ENCODE data around the gene WDR1.

Gene WDR1

GRCh38 chr4:10063544-10064300 is 52.9 kb downstream of the WDR1 start:
- H4K8ac ChIP-seq (ENCODE audit: low read depth, low read length) = no peak overlapping the region
- H3K36me3 ChIP-seq (ENCODE audit: control insufficient read depth in 1 of 2, insufficient read depth in 2 of 2, low read length in 2 of 2) = peaks cover 3 to 11% of the 10 kb centered on the region in 2 experiments
- no peaks in the 10 kb centered on the region for H3K79me1 ChIP-seq (ENCODE audit: low read length)
- no peaks in the 10 kb centered on the region for H3K4me1 ChIP-seq (ENCODE audit: control insufficient read depth in 1 of 2, insufficient read depth in 2 of 2, low read length in 2 of 2)
- H3K27ac ChIP-seq (ENCODE audit: low read depth, low read length) = no peak overlapping the region
- no peak overlapping the region for H3K9ac ChIP-seq (ENCODE audit: low read length)
- H3K9me3 ChIP-seq (ENCODE audit: insufficient read depth, low read depth, low read length) = no peaks in the 10 kb centered on the region
- peak; percentile 54 to 69 for DNase-seq
- no peak overlapping the region for H4K12ac ChIP-seq (ENCODE audit: low read depth, low read length)
- H3K27me3 ChIP-seq (ENCODE audit: insufficient read depth, low read length) = no peaks in the 10 kb centered on the region
- no peak overlapping the region for H3K23ac ChIP-seq (ENCODE audit: low read length)
- H3K14ac ChIP-seq (ENCODE audit: low read length) = no peak overlapping the region
- H3K18ac ChIP-seq (ENCODE audit: low read length) = no peak overlapping the region
- no peak overlapping the region for H3K4me3 ChIP-seq (ENCODE audit: low read depth, low read length)
- H3K4me2 ChIP-seq (ENCODE audit: low read length) = no peak overlapping the region
- no peak overlapping the region for H2AFZ ChIP-seq (ENCODE audit: insufficient read depth, low read length, poor library complexity)
- H2AK5ac ChIP-seq (ENCODE audit: low read length) = no peak overlapping the region
- H3K79me2 ChIP-seq (ENCODE audit: control insufficient read depth, insufficient read depth, low read length, poor library complexity) = no peaks in the 10 kb centered on the region
- H2BK5ac ChIP-seq (ENCODE audit: low read depth, low read length, poor library complexity) = no peak overlapping the region
- H3K4ac ChIP-seq (ENCODE audit: low read depth, low read length) = no peak overlapping the region
- H2BK12ac ChIP-seq (ENCODE audit: low read length) = no peak overlapping the region
- WGBS (ENCODE audit: extremely low coverage, insufficient coverage, insufficient read length) = no CpG with 5 or more reads among the region's 9 CpGs
- no peak overlapping the region for H2BK120ac ChIP-seq (ENCODE audit: insufficient read depth, low read length, poor library complexity)
- no peak overlapping the region for H4K91ac ChIP-seq (ENCODE audit: low read depth, low read length)

- H3K4me3 ChIP-seq (ENCODE audit: low read depth, low read length) = no peak overlapping the region
These were observed 54.8 kb downstream of the WDR1 start for GRCh38 chr4:10061650-10062415.

DNA sequence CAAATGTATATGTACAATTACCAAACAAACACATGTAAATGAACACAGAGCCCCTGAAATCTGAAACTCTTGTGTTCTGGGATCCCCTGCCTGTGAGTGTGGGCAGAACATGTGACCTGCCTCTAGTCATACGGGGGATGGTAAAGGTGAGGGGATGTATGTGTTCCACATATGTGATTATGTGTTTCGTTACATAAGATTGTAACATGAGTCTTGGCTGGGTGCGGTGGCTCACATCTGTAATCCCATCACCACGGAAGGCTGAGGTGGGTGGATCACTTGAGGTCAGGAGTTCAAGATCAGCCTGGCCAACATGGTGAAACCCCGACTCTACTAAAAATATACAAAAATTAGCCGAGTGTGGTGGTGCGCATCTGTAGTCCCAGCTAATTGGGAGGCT is 58.2 kb downstream of the WDR1 start:
- Histone ChIP-seq H3K14ac (ENCODE audit: low read length) (no peak overlapping the region), H3K79me1 (ENCODE audit: low read length) (no peaks in the 10 kb centered on the region), H3K27me3 (ENCODE audit: insufficient read depth, low read length) (no peaks in the 10 kb centered on the region), H3K36me3 (ENCODE audit: control insufficient read depth in 1 of 2, insufficient read depth in 2 of 2, low read length in 2 of 2) (no peaks in the 10 kb centered on the region), H3K79me2 (ENCODE audit: control insufficient read depth, insufficient read depth, low read length, poor library complexity) (no peaks in the 10 kb centered on the region), H3K4me3 (ENCODE audit: low read depth, low read length) (no peak overlapping the region), H3K4me2 (ENCODE audit: low read length) (no peak overlapping the region), H2BK12ac (ENCODE audit: low read length) (no peak overlapping the region), H2AFZ (ENCODE audit: insufficient read depth, low read length, poor library complexity) (no peak overlapping the region), H2AK5ac (ENCODE audit: low read length) (no peak overlapping the region), H3K23ac (ENCODE audit: low read length) (no peak overlapping the region), H3K27ac (ENCODE audit: low read depth, low read length) (no peak overlapping the region), H4K12ac (ENCODE audit: low read depth, low read length) (no peak overlapping the region), H4K8ac (ENCODE audit: low read depth, low read length) (no peak overlapping the region), H4K91ac (ENCODE audit: low read depth, low read length) (no peak overlapping the region), H3K9me3 (ENCODE audit: insufficient read depth, low read depth, low read length) (peaks cover 2% of the 10 kb centered on the region), H3K4me1 (ENCODE audit: control insufficient read depth in 1 of 2, insufficient read depth in 2 of 2, low read length in 2 of 2) (peaks cover 10 to 17% of the 10 kb centered on the region in 2 experiments), H3K18ac (ENCODE audit: low read length) (no peak overlapping the region), H2BK120ac (ENCODE audit: insufficient read depth, low read length, poor library complexity) (no peak overlapping the region), H2BK5ac (ENCODE audit: low read depth, low read length, poor library complexity) (no peak overlapping the region), H3K9ac (ENCODE audit: low read length) (no peak overlapping the region), H3K4ac (ENCODE audit: low read depth, low read length) (no peak overlapping the region)
- DNase-seq = no peak
- WGBS (ENCODE audit: extremely low coverage, insufficient coverage, insufficient read length) = no CpG with 5 or more reads among the region's 7 CpGs

More at GRCh38 chr4:10061650-10062415, 54.8 kb downstream of the WDR1 start:
- Histone ChIP-seq H3K14ac (ENCODE audit: low read length) (no peak overlapping the region), H4K91ac (ENCODE audit: low read depth, low read length) (no peak overlapping the region), H3K79me1 (ENCODE audit: low read length) (no peaks in the 10 kb centered on the region), H4K8ac (ENCODE audit: low read depth, low read length) (no peak overlapping the region), H3K9me3 (ENCODE audit: insufficient read depth, low read depth, low read length) (peaks cover 2% of the 10 kb centered on the region), H2BK120ac (ENCODE audit: insufficient read depth, low read length, poor library complexity) (no peak overlapping the region), H3K4me1 (ENCODE audit: control insufficient read depth in 1 of 2, insufficient read depth in 2 of 2, low read length in 2 of 2) (peaks cover under 1 to 2% of the 10 kb centered on the region in 2 experiments), H3K18ac (ENCODE audit: low read length) (no peak overlapping the region), H2AFZ (ENCODE audit: insufficient read depth, low read length, poor library complexity) (no peak overlapping the region), H2BK12ac (ENCODE audit: low read length) (no peak overlapping the region), H3K36me3 (ENCODE audit: control insufficient read depth in 1 of 2, insufficient read depth in 2 of 2, low read length in 2 of 2) (peaks cover 2 to 6% of the 10 kb centered on the region in 2 experiments), H3K9ac (ENCODE audit: low read length) (no peak overlapping the region), H3K27ac (ENCODE audit: low read depth, low read length) (no peak overlapping the region), H4K12ac (ENCODE audit: low read depth, low read length) (no peak overlapping the region), H3K4me2 (ENCODE audit: low read length) (no peak overlapping the region), H2BK5ac (ENCODE audit: low read depth, low read length, poor library complexity) (no peak overlapping the region), H3K23ac (ENCODE audit: low read length) (no peak overlapping the region), H3K27me3 (ENCODE audit: insufficient read depth, low read length) (no peaks in the 10 kb centered on the region), H3K79me2 (ENCODE audit: control insufficient read depth, insufficient read depth, low read length, poor library complexity) (no peaks in the 10 kb centered on the region), H2AK5ac (ENCODE audit: low read length) (no peak overlapping the region), H3K4ac (ENCODE audit: low read depth, low read length) (no peak overlapping the region)
- no CpG with 5 or more reads among the region's 3 CpGs for WGBS (ENCODE audit: extremely low coverage, insufficient coverage, insufficient read length)
- DNase-seq = no peak

- no peak overlapping the region for H3K23ac ChIP-seq (ENCODE audit: low read length)
- H4K8ac ChIP-seq (ENCODE audit: low read depth, low read length) = no peak overlapping the region
- H3K4me1 ChIP-seq (ENCODE audit: control insufficient read depth in 1 of 2, insufficient read depth in 2 of 2, low read length in 2 of 2) = peaks cover 10 to 17% of the 10 kb centered on the region in 2 experiments
- H4K91ac ChIP-seq (ENCODE audit: low read depth, low read length) = no peak overlapping the region
- H3K9ac ChIP-seq (ENCODE audit: low read length) = no peak overlapping the region
- DNase-seq = no peak
- H3K36me3 ChIP-seq (ENCODE audit: control insufficient read depth in 1 of 2, insufficient read depth in 2 of 2, low read length in 2 of 2) = no peaks in the 10 kb centered on the region
- no CpG with 5 or more reads among the region's 4 CpGs for WGBS (ENCODE audit: extremely low coverage, insufficient coverage, insufficient read length)
- H3K18ac ChIP-seq (ENCODE audit: low read length) = no peak overlapping the region
- no peak overlapping the region for H2BK5ac ChIP-seq (ENCODE audit: low read depth, low read length, poor library complexity)
- H3K4me3 ChIP-seq (ENCODE audit: low read depth, low read length) = no peak overlapping the region
- H3K79me1 ChIP-seq (ENCODE audit: low read length) = no peaks in the 10 kb centered on the region
- H3K79me2 ChIP-seq (ENCODE audit: control insufficient read depth, insufficient read depth, low read length, poor library complexity) = no peaks in the 10 kb centered on the region
- H2AFZ ChIP-seq (ENCODE audit: insufficient read depth, low read length, poor library complexity) = no peak overlapping the region
- H3K14ac ChIP-seq (ENCODE audit: low read length) = no peak overlapping the region
- no peak overlapping the region for H2BK120ac ChIP-seq (ENCODE audit: insufficient read depth, low read length, poor library complexity)
- H2BK12ac ChIP-seq (ENCODE audit: low read length) = peak overlapping the region; percentile 39
- H3K4me2 ChIP-seq (ENCODE audit: low read length) = no peak overlapping the region
- no peak overlapping the region for H4K12ac ChIP-seq (ENCODE audit: low read depth, low read length)
- no peak overlapping the region for H2AK5ac ChIP-seq (ENCODE audit: low read length)
- H3K27ac ChIP-seq (ENCODE audit: low read depth, low read length) = no peak overlapping the region
- no peak overlapping the region for H3K4ac ChIP-seq (ENCODE audit: low read depth, low read length)
- H3K27me3 ChIP-seq (ENCODE audit: insufficient read depth, low read length) = no peaks in the 10 kb centered on the region
- peaks cover 2% of the 10 kb centered on the region for H3K9me3 ChIP-seq (ENCODE audit: insufficient read depth, low read depth, low read length)
These were observed 59.6 kb downstream of the WDR1 start for GRCh38 chr4:10057023-10057395.
